HEK293 (cell line): ENCODE results near the gene COA5.

Experiments
- MYNN ChIP-seq: fragments of 450-650 bp; formaldehyde crosslinking; IDR thresholded peaks from 2 replicates; pipeline ENCODE4 v1.5.1; 2016; ENCODE audit warnings: missing biosample characterization, missing genetic modification characterization, borderline replicate concordance
- ZNF777 ChIP-seq: fragments of 450-650 bp; formaldehyde crosslinking; IDR thresholded peaks from 2 replicates; pipeline ENCODE4 v1.5.1; 2017; ENCODE audit warnings: missing biosample characterization, missing genetic modification characterization, borderline replicate concordance
- TF ChIP-seq, protein P1 (sequence below): fragments of 450-650 bp; formaldehyde crosslinking; IDR thresholded peaks from 2 replicates; pipeline ENCODE4 v1.5.1; 2016; ENCODE audit warnings: missing biosample characterization, missing genetic modification characterization

DNA sequence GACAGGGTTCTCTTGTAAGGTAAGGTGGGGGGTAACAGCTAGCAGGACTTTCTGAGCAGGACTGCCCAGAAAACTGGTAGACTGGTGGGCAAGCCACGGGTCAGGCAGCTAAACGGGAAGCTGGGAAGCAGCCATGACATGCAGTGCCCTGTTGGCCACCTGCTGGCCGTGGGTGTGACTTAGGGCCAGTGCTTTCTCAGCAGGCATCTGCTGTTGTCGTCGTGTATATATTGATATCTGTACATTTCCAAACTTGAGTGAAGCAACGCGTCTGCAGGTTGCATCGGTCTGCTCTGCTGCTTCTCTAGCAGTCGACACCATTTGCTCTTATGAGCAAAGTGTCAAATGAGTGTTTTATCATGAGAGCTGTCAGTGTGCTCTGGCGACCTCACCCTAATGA lies 31.0 kb downstream of the COA5 start:
- TF ChIP-seq, protein P1, sequence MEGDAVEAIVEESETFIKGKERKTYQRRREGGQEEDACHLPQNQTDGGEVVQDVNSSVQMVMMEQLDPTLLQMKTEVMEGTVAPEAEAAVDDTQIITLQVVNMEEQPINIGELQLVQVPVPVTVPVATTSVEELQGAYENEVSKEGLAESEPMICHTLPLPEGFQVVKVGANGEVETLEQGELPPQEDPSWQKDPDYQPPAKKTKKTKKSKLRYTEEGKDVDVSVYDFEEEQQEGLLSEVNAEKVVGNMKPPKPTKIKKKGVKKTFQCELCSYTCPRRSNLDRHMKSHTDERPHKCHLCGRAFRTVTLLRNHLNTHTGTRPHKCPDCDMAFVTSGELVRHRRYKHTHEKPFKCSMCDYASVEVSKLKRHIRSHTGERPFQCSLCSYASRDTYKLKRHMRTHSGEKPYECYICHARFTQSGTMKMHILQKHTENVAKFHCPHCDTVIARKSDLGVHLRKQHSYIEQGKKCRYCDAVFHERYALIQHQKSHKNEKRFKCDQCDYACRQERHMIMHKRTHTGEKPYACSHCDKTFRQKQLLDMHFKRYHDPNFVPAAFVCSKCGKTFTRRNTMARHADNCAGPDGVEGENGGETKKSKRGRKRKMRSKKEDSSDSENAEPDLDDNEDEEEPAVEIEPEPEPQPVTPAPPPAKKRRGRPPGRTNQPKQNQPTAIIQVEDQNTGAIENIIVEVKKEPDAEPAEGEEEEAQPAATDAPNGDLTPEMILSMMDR (tag by site-specific recombination), result no peak
- TF ChIP-seq ZNF777 (tag by site-specific recombination) (no peak), MYNN (tag by site-specific recombination) (no peak)
